Activated CD8-positive, alpha-beta memory T cell treated with anti-CD3 and anti-CD28 coated beads, Interleukin-2, amount 50 U/mL, for 24 hours (primary cell): ENCODE measurements around the gene CD93.

Source experiments
- DNase-seq: peaks from one replicate; pipeline ENCODE4 v3.0.0-alpha.2; 2020; ENCODE audit errors: extremely low read depth

CD93 gene

GRCh38 chr20:23120261-23120660 lies 34.1 kb upstream of the CD93 start:
- no peak for DNase-seq

DNA sequence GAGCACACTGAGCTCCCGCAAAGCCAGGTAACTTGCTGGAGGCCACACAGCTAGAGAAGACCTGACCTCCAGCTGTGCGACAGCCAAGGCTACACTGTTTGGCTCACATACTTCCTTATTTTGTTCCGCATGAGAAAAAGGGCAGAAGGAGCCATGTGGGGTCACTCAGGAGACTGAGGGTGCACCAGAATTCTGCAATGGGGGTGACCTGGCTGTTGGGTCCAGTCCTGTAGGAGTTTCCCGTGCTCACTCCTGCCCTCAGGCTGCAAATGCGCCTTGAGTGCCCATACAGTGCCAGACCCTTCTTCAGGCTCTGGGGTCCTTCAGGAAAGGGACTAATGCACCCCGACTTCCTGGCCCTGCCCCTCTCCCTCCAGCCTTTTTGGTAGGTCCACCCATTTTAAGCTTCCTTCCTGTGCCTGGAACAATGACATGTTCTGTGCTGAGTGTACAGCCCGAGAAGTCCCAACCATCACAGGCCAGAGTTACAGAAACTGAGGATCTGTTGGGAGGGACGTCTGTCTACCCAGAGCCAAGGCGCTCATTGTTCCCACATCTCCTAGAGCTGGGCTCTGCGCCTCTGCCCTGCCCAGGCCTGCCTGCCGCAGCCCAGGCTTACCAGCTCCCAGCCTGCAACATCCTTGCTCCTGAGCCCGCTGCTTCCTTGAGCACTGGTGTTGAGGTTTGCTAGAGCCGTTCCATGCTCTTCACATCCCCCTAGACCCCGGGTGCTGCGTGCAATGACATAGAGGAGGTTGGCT lies 33.5 kb upstream of the CD93 start:
- DNase-seq = no peak

- DNase-seq = no peak
Observed at GRCh38 chr20:23118766-23119165, 32.6 kb upstream of the CD93 start.

DNA sequence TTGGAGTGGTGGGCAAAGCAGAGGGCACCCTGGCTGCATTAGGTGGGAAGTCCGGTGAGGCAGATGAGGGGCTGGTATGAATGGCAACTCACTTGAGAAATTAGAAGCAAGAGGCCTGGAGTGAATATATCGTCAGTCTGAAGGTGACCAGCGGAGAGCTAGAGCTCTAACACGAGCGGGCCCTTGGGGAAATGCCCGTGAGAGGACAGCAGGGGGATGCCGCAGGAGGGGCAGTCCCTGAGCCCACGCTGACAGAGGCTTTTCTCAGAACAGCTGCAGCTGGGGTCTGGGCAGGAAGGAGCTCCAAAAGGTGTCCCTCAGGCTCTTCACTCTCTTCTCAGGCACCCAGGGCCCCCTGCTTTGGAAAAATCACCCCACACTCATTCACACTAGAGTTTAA lies 32.0 kb upstream of the CD93 start:
- no peak for DNase-seq

GRCh38 chr20:23117738-23118137 lies 31.6 kb upstream of the CD93 start:
- DNase-seq = no peak

- DNase-seq = no peak
Observed at GRCh38 chr20:23116311-23117089, 30.4 kb upstream of the CD93 start.

DNA sequence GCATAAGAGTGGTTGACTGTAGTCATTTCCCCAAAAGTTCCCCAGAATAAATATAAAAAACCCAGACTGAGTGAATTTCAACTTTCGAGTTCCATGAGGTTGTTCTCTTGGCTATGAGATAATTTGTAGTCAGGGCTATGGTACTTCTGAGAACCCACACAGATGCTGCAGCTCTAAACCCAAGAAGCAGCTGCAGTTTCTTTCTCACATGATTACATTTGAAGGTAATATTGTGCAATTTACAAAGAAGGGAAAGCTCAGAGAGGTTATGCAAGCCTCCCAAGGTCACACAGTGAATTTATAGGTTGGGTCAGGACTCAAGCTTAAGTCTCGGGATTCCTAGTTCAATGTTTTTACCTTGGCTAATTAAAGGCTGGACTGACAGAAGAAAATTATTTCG lies 29.7 kb upstream of the CD93 start:
- no peak for DNase-seq

- DNase-seq = no peak
Observed at GRCh38 chr20:23114448-23115082, 28.4 kb upstream of the CD93 start.

DNA sequence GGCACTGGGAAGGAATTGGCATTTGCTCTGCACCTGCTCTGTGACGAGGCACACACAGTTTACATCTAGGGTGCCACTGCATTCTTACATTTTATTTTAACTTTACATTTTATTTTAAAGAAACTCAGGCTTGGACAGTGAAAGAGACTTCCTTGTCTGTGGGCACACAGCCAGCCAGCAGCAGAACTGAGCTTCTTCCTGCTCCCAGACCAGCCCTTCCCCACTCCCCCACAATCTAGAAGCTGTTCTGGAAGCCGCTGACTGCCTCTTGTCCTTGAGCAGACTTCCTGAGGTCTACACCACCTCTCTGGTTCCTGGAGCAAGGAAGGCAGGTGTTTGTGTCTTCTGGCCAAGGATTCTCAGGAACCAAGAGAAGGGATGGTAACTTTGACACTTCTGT lies 27.9 kb upstream of the CD93 start:
- DNase-seq = no peak

- DNase-seq = no peak
Observed at GRCh38 chr20:23112595-23112994, 26.5 kb upstream of the CD93 start.

GRCh38 chr20:23111944-23112342 lies 25.8 kb upstream of the CD93 start:
- DNase-seq = no peak

GRCh38 chr20:23111307-23111943 lies 25.3 kb upstream of the CD93 start:
- DNase-seq = no peak

- no peak for DNase-seq
Observed at GRCh38 chr20:23108871-23109270, 22.7 kb upstream of the CD93 start.

DNA sequence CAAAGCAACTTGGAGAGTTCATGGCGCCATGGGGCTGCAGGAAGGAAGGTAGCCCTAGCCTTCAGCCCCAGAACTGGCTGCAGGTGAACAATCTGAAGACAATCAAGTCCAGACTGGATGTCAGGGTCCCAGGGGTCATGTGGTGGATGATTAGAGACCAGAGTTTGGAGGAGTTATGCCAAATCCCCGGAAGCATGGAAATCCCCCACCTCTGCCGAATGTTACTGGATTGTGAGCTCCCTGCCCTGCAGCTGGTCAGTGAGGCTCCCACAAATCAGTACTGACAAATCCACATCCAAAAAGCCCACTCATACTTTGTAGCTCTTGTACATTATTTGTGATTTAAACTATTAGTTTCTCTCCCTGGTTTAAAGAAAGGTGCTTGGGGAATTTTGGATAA lies 21.3 kb upstream of the CD93 start:
- no peak for DNase-seq

DNA sequence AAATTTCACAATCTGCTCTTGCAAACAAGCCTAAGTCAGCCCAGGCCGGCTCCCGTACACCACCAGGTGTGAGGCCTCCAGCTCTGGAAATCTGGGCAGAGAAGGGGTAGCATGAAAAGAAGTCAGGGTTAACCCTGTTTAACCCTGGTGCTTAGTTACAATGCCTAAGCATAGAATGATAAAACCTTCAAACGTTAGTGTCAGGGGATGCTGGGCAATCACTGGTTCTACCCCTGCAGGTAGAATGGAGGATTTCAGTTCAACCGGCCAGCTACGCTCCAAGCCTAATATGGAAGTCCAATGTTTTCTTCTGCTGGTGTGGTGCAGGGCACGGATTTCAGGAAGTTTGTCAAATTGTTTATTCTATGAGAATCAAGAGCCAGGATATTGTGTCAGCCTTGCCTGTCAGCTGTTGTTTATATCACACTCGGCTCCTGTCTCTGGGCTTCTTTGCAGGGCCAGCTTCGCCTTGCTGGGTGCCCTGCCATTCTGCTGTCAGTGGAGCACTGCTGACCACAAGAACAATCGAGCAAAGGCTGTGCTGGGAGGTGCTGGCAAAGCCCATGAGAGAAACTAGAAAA lies 20.2 kb upstream of the CD93 start:
- DNase-seq = no peak

GRCh38 chr20:23105193-23105592 lies 19.1 kb upstream of the CD93 start:
- no peak for DNase-seq

- DNase-seq = no peak
Observed at GRCh38 chr20:23103284-23104018, 17.3 kb upstream of the CD93 start.

GRCh38 chr20:23101696-23102406 lies 15.7 kb upstream of the CD93 start:
- DNase-seq = no peak

DNA sequence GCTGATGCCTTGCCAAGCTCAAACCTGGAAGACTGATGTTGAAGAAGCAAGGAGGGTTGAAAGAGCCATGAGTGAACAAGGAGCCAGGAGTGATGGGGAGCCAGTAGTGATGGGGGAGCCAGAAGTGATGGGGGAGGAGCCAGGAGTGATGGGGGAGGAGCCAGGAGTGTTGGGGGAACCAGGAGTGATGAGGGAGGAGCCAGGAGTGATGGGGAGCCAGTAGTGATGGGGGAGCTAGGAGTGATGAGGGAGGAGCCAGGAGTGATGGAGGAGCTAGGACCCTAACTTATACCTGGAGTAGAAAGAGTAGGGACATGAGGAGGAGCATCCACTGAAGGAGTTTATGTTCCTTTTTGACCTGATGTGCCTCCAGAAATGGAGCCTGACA lies 14.6 kb upstream of the CD93 start:
- no peak for DNase-seq

GRCh38 chr20:23099791-23100719 lies 13.9 kb upstream of the CD93 start:
- no peak for DNase-seq
